B cell (primary cell): Measurements from ENCODE around the gene EMC6.

ENCODE experiments used
- EZH2 ChIP-seq: IDR thresholded peaks from 2 replicates; pipeline ENCODE4 v1.6.1; 2012; ENCODE audit warnings: borderline replicate concordance, low read depth, mild to moderate bottlenecking, moderate library complexity, low read length; ENCODE audit not compliant: insufficient read depth, poor library complexity, severe bottlenecking
- TF ChIP-seq, protein P1 (sequence below): fragments of 200-600 bp; IDR thresholded peaks from one replicate; pipeline ENCODE4 v1.8.0; 2022; ENCODE audit warnings: antibody characterized with exemption, mild to moderate bottlenecking

DNA sequence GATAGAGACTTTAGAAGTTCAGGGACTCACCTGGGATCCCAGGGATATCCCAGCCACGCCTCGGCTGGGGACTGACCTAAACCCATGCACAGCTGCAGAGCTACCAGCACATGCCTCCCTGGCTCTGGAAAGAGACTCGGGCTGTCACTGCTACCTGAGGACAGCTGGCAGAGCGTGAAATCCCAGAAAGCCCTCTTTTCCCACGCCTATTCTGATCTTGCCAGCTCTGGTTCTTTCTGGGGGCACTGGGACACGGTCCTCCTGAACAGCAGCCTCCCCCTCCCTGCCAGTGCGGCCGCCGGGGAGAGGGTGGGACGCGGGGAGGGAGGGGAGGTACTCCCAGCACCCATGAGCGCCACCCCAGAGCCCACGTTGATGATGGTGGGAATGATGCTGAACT lies 16.6 kb downstream of the EMC6 start:
- TF ChIP-seq, protein P1, sequence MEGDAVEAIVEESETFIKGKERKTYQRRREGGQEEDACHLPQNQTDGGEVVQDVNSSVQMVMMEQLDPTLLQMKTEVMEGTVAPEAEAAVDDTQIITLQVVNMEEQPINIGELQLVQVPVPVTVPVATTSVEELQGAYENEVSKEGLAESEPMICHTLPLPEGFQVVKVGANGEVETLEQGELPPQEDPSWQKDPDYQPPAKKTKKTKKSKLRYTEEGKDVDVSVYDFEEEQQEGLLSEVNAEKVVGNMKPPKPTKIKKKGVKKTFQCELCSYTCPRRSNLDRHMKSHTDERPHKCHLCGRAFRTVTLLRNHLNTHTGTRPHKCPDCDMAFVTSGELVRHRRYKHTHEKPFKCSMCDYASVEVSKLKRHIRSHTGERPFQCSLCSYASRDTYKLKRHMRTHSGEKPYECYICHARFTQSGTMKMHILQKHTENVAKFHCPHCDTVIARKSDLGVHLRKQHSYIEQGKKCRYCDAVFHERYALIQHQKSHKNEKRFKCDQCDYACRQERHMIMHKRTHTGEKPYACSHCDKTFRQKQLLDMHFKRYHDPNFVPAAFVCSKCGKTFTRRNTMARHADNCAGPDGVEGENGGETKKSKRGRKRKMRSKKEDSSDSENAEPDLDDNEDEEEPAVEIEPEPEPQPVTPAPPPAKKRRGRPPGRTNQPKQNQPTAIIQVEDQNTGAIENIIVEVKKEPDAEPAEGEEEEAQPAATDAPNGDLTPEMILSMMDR = no peak
- TF ChIP-seq EZH2 = no peak
